GM23338 (cell line): Measurements from ENCODE around the gene CRBN. TPM values are rescaled to one million over a fixed set of nuclear protein-coding genes. Genes with fewer than 3 reads are reported as not detected.

Source experiments
- ATAC-seq: fragments of 200-7000 bp; cut with Tn5 transposase; 3 replicates; pipeline ENCODE4 v1.9.1; 2020
- DNase-seq: peaks from one replicate; pipeline ENCODE4 v3.0.0-alpha.2; 2015; ENCODE audit warnings: low spot score
- H2AFZ ChIP-seq: fragments of 200-600 bp; sonication (generic); 2 replicates; pipeline ENCODE4 v1.8.0; 2016; ENCODE audit warnings: antibody characterized with exemption, mild to moderate bottlenecking, moderate library complexity
- H3F3A ChIP-seq: fragments of 200-600 bp; sonication (generic); replicated peaks from 2 replicates; pipeline ENCODE4 v1.8.0; 2017; ENCODE audit warnings: antibody characterized with exemption, mixed run types, low read depth
- H3K27ac ChIP-seq: fragments of 200-600 bp; sonication (generic); 2 replicates; pipeline ENCODE4 v1.6.1; 2016; ENCODE audit warnings: low read depth
- H3K27me3 ChIP-seq: fragments of 200-600 bp; sonication (generic); 2 replicates; pipeline ENCODE4 v1.8.0; 2016; ENCODE audit warnings: mild to moderate bottlenecking, mixed run types, moderate library complexity; ENCODE audit not compliant: insufficient read depth
- H3K36me3 ChIP-seq: fragments of 200-600 bp; sonication (generic); 2 replicates; pipeline ENCODE4 v1.8.0; 2016; ENCODE audit warnings: mild to moderate bottlenecking; ENCODE audit not compliant: insufficient read depth
- H3K4me1 ChIP-seq: fragments of 200-600 bp; sonication (generic); 2 replicates; pipeline ENCODE4 v1.8.0; 2016; ENCODE audit warnings: mild to moderate bottlenecking, moderate library complexity; ENCODE audit not compliant: insufficient read depth
- H3K4me2 ChIP-seq: fragments of 200-600 bp; sonication (generic); 2 replicates; pipeline ENCODE4 v1.7.1; 2017; ENCODE audit warnings: mixed run types
- H3K4me3 ChIP-seq: fragments of 200-600 bp; sonication (generic); 2 replicates; pipeline ENCODE4 v1.6.1; 2016; ENCODE audit warnings: mixed run types
- H3K79me2 ChIP-seq: fragments of 200-600 bp; sonication (generic); replicated peaks from 2 replicates; pipeline ENCODE4 v1.8.0; 2017; ENCODE audit warnings: mild to moderate bottlenecking; ENCODE audit not compliant: insufficient read depth
- H3K9me2 ChIP-seq: fragments of 200-600 bp; sonication (generic); 2 replicates; pipeline ENCODE4 v1.8.0; 2017; ENCODE audit not compliant: insufficient read depth
- H4K20me1 ChIP-seq: fragments of 200-600 bp; sonication (generic); replicated peaks from 2 replicates; pipeline ENCODE4 v1.8.0; 2017; ENCODE audit warnings: mild to moderate bottlenecking; ENCODE audit not compliant: insufficient read depth
- H3K27ac Mint-ChIP-seq: 2 replicates; pipeline ENCODE4 v1.8.0; 2020; ENCODE audit warnings: inconsistent platforms, mild to moderate bottlenecking, moderate library complexity, mixed read lengths
- H3K27me3 Mint-ChIP-seq: 3 replicates; pipeline ENCODE4 v1.8.0; 2022; ENCODE audit warnings: low read depth, mild to moderate bottlenecking, moderate library complexity, mixed read lengths, inconsistent platforms; ENCODE audit not compliant: insufficient read depth, poor library complexity
- H3K36me3 Mint-ChIP-seq: 3 replicates; pipeline ENCODE4 v1.8.0; 2021; ENCODE audit warnings: low read depth, mild to moderate bottlenecking, inconsistent platforms, moderate library complexity, mixed read lengths
- H3K4me1 Mint-ChIP-seq: 3 replicates; pipeline ENCODE4 v1.8.0; 2020; ENCODE audit warnings: mild to moderate bottlenecking, inconsistent platforms, mixed read lengths
- H3K4me3 Mint-ChIP-seq: 3 replicates; pipeline ENCODE4 v1.8.0; 2021; ENCODE audit warnings: moderate library complexity, mild to moderate bottlenecking, inconsistent platforms, mixed read lengths
- H3K9me3 Mint-ChIP-seq: 3 replicates; pipeline ENCODE4 v1.8.0; 2020; ENCODE audit warnings: moderate library complexity, mild to moderate bottlenecking, inconsistent platforms, mixed read lengths
- CTCF ChIP-seq, 2 experiments: fragments of 200-600 bp in 1 of 2; sonication (generic) in 1 of 2; conservative IDR thresholded peaks; 2 replicates each; pipeline versions ENCODE4 v1.5.1 to v1.6.1; 2016 to 2017; ENCODE audit warnings: antibody characterized with exemption in 2 of 2, low read depth in 2 of 2, mild to moderate bottlenecking in 2 of 2, moderate library complexity in 1 of 2
- ETS1 ChIP-seq: IDR thresholded peaks from 2 replicates; pipeline ENCODE4 v1.6.1; 2016; ENCODE audit warnings: antibody characterized with exemption
- EZH2 ChIP-seq: fragments of 200-600 bp; sonication (generic); IDR thresholded peaks from one replicate; pipeline ENCODE4 v1.8.0; 2017; ENCODE audit warnings: antibody characterized with exemption, mild to moderate bottlenecking, low read depth; ENCODE audit not compliant: unreplicated experiment
- EZH2phosphoT487 ChIP-seq: fragments of 200-600 bp; sonication (generic); IDR thresholded peaks from one replicate; pipeline ENCODE4 v1.8.1; 2018; ENCODE audit warnings: antibody characterized with exemption; ENCODE audit not compliant: unreplicated experiment
- JUNB ChIP-seq: IDR thresholded peaks from one replicate; pipeline ENCODE4 v1.6.1; 2016; ENCODE audit warnings: antibody characterized with exemption; ENCODE audit not compliant: unreplicated experiment
- NANOG ChIP-seq: IDR thresholded peaks from 2 replicates; pipeline ENCODE4 v1.6.1; 2016; ENCODE audit warnings: antibody characterized with exemption, borderline replicate concordance
- POLR2AphosphoS5 ChIP-seq: IDR thresholded peaks from 2 replicates; pipeline ENCODE4 v1.6.1; 2016; ENCODE audit warnings: antibody characterized with exemption, low read depth
- REST ChIP-seq: IDR thresholded peaks from one replicate; pipeline ENCODE4 v1.6.1; 2018; ENCODE audit warnings: antibody characterized with exemption; ENCODE audit not compliant: unreplicated experiment
- STAT1 ChIP-seq: IDR thresholded peaks from one replicate; pipeline ENCODE4 v1.6.1; 2016; ENCODE audit warnings: antibody characterized with exemption; ENCODE audit not compliant: unreplicated experiment
- ZNF114 ChIP-seq: fragments of 250-450 bp; sonication (Bioruptor Pico); IDR thresholded peaks from 2 replicates; pipeline ENCODE4 v1.5.0; 2020; ENCODE audit warnings: mild to moderate bottlenecking, moderate library complexity
- ZNF331 ChIP-seq: fragments of 250-450 bp; sonication (Bioruptor Pico); IDR thresholded peaks from 2 replicates; pipeline ENCODE4 v1.5.0; 2020; ENCODE audit warnings: low read depth, mild to moderate bottlenecking, moderate library complexity
- ZNF462 ChIP-seq: fragments of 250-450 bp; sonication (Bioruptor Pico); IDR thresholded peaks from 2 replicates; pipeline ENCODE4 v1.5.0; 2020; ENCODE audit warnings: mild to moderate bottlenecking, moderate library complexity
- polyA plus RNA-seq: library from polyadenylated mRNA; unstranded; fragments of >200 nt; fragmentation: Nextera tagmentation; extraction: Ambion mirVana; gene quantifications from 2 replicates; pipeline ENCODE4 v1.2.1, GENCODE V29; 2016
- total RNA-seq: library from RNA; depleted of rRNA; stranded (reverse); fragments of >200 nt; shearing (Covaris generic); gene quantifications from 2 replicates; pipeline ENCODE4 v1.2.3, GENCODE V29; 2014

The CRBN gene
- total and polyA plus RNA-seq, 2 experiments from 2014 or later = 33.6 to 41.7 TPM

GRCh38 chr3:3227640-3228039 lies 48.1 kb upstream of the CRBN start:
- Mint-ChIP-seq H3K27me3 (no peaks in the 10 kb centered on the region), H3K9me3 (peaks cover 91% of the 10 kb centered on the region), H3K36me3 (peaks cover 20% of the 10 kb centered on the region), H3K4me3 (no peak overlapping the region), H3K27ac (no peak overlapping the region), H3K4me1 (no peaks in the 10 kb centered on the region)
- TF ChIP-seq CTCF (conservative IDR thresholded peaks at IDR 0.05; ENCODE audit: low read depth in 2 of 2) = no peak
- TF ChIP-seq STAT1 = no peak
- TF ChIP-seq REST = no peak
- TF ChIP-seq ZNF331 = no peak
- no peak for TF ChIP-seq NANOG
- TF ChIP-seq EZH2phosphoT487 = no peak
- no peak for TF ChIP-seq EZH2
- no peak for TF ChIP-seq ETS1
- TF ChIP-seq JUNB = no peak
- TF ChIP-seq POLR2AphosphoS5 = no peak
- no peak for TF ChIP-seq ZNF462 (CRISPR knock-in tag)
- TF ChIP-seq ZNF114 (CRISPR knock-in tag) = no peak
- Histone ChIP-seq H2AFZ (no peak overlapping the region), H3K27ac (no peak overlapping the region), H3K4me2 (no peak overlapping the region), H3K36me3 (no peaks in the 10 kb centered on the region; the same call in 1 of the 2 replicates), H3K4me3 (no peak overlapping the region), H3F3A (no peaks in the 10 kb centered on the region), H3K79me2 (no peaks in the 10 kb centered on the region), H4K20me1 (no peaks in the 10 kb centered on the region), H3K4me1 (no peaks in the 10 kb centered on the region), H3K9me2 (no peaks in the 10 kb centered on the region), H3K27me3 (no peaks in the 10 kb centered on the region)
- ATAC-seq (no peak), DNase-seq (no peak)
